ENCODE data around the gene FAM110A. TPM values are rescaled to one million over a fixed set of nuclear protein-coding genes. Genes with fewer than 3 reads are reported as not detected.

The FAM110A gene
- total and polyA plus RNA-seq, 9 of the 15 experiments (the other 6 are each of a cell fraction or from before 2014, with no cell fraction given): 0.73 to 15.5 (median 3.6) TPM

DNA sequence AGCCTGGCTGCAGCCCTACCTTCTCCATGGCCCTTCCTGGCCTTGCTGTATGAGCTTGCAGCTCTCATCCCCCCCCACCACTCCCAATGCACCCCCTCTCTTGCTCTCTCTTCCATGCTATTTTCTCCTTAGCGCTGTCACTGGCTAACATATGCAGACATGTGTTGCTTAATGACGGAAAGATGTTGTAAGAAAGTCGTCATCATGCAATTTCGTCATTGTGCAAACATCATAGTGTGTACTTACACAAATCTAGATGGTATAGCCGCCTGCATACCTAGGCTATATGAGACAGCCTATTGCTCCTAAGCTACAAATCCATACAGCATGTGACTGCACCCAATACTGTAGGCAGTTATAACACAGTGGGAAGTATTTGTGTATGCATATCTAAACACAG is 55.6 kb downstream of the FAM110A start:
- FAIRE-seq: no peak
- intact Hi-C loops (cut with micrococcal nuclease) (no loop called here), in situ Hi-C loops (cut with MboI) (no loop called here)
- no peak overlapping the region for H2AFZ ChIP-seq (ENCODE audit: low read depth, low read length)
- no peaks in the 10 kb centered on the region for H3K79me2 ChIP-seq (ENCODE audit: control insufficient read depth, insufficient read depth, low read length)
- no peak for ATAC-seq
- ChIA-PET CTCF (ENCODE audit: low intra/inter-chr PET ratio) (no interaction called here), POLR2A (no interaction called here)
- no peak for DNase-seq (ENCODE audit: extremely low read depth in 1 of 4, low spot score in 3 of 4)
- TF ChIP-seq CREB1 (IDR thresholded peaks at IDR 0.05) (0 out of 2 replicates have a peak, but pooled peaks have one; percentile 39), CREB1 (CRISPR knock-in tag; IDR thresholded peaks at IDR 0.05) (no peak), KDM5B (IDR thresholded peaks at IDR 0.05; ENCODE audit: insufficient replicate concordance, low read depth, low read length) (no peak)
- H3K9ac ChIP-seq (ENCODE audit: insufficient read depth in 1 of 2, low read depth in 2 of 2, low read length in 2 of 2): no peak overlapping the region
- peaks cover 3 to 39% of the 10 kb centered on the region in 2 experiments; a peak in 4 of 5 replicates for H3K27me3 ChIP-seq (ENCODE audit: control insufficient read depth in 2 of 2, insufficient read depth in 2 of 2, low read length in 2 of 2)
- no peak overlapping the region for H3K27ac ChIP-seq (ENCODE audit: extremely low read depth, low read depth, low read length)
- no peaks in the 10 kb centered on the region for H3K36me3 ChIP-seq (ENCODE audit: control insufficient read depth, insufficient read depth, low read length)
- H3K4me3 ChIP-seq: no peak overlapping the region
- H3K9me3 ChIP-seq (replicated peaks; ENCODE audit: control insufficient read depth, insufficient read depth, low read depth, low read length): no peaks in the 10 kb centered on the region
- no peaks in the 10 kb centered on the region for H4K20me1 ChIP-seq (replicated peaks; ENCODE audit: control insufficient read depth, insufficient read depth, low read length)
- H3K4me1 ChIP-seq (replicated peaks in 1 of 2; ENCODE audit: control insufficient read depth in 2 of 2, insufficient read depth in 2 of 2, low read length in 2 of 2): peaks cover 0 to 6% of the 10 kb centered on the region in 2 experiments; a peak in 2 of 5 replicates
- BruUV-seq (replicated peaks): no TSS peak
- H3K4me2 ChIP-seq (ENCODE audit: insufficient read depth, low read length): no peak overlapping the region
- no peaks in the 10 kb centered on the region for H3K9me1 ChIP-seq (ENCODE audit: control insufficient read depth, insufficient read depth, low read length)
- WGBS (ENCODE audit: insufficient coverage, low coverage, missing lambda C conversion rate): 0% methylated on average over 5 of the region's 5 CpGs

DNA sequence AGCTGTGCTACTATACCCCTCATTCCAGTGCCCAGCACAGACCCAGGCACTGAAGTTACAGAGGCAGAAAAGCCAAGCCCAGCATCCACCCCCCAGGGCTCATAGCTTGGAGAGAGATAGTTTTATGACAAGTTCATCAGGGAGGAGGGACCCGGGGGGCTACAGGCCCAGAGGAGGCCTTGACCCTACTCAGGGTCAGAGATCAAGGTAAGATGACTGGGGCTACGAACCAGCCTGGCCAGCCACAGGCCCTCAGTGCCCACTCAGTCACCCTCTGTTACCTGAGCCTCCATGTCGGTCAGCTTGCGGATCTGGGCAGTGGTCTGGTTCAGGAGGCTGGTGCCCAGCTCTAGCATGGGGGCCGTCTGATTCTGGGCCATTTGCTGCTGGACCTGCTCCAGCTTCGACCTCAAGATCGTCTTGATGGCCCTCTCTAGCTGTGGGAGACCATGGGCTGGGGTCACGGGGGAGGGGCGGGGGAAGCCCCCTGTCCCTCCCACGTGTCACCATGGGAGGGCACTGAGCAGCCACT is 56.5 kb downstream of the FAM110A start:
- ChIA-PET CTCF (ENCODE audit: low intra/inter-chr PET ratio) (no interaction called here), POLR2A (no interaction called here)
- DNase-seq (ENCODE audit: extremely low read depth in 1 of 4, low spot score in 3 of 4): no peak
- no TSS peak for BruUV-seq (replicated peaks)
- H3K9me1 ChIP-seq (ENCODE audit: control insufficient read depth, insufficient read depth, low read length): no peaks in the 10 kb centered on the region
- in situ Hi-C loops (cut with MboI) (no loop called here), intact Hi-C loops (cut with micrococcal nuclease) (no loop called here)
- WGBS (ENCODE audit: insufficient coverage, low coverage, missing lambda C conversion rate): 0% methylated on average over 1 of the region's 10 CpGs
- no peak overlapping the region for H3K4me3 ChIP-seq
- no peak overlapping the region for H2AFZ ChIP-seq (ENCODE audit: low read depth, low read length)
- H3K27ac ChIP-seq (ENCODE audit: extremely low read depth, low read depth, low read length): no peak overlapping the region
- no peaks in the 10 kb centered on the region for H3K9me3 ChIP-seq (replicated peaks; ENCODE audit: control insufficient read depth, insufficient read depth, low read depth, low read length)
- no peak overlapping the region for H3K9ac ChIP-seq (ENCODE audit: insufficient read depth in 1 of 2, low read depth in 2 of 2, low read length in 2 of 2)
- no peaks in the 10 kb centered on the region for H3K36me3 ChIP-seq (ENCODE audit: control insufficient read depth, insufficient read depth, low read length)
- no peak for TF ChIP-seq ZNF445 (CRISPR knock-in tag; IDR thresholded peaks at IDR 0.05; ENCODE audit: low read depth)
- no peak for TF ChIP-seq ZKSCAN3 (CRISPR knock-in tag; IDR thresholded peaks at IDR 0.05)
- TF ChIP-seq FOXJ2 (tag; IDR thresholded peaks at IDR 0.05): no peak
- TF ChIP-seq CHD4 (IDR thresholded peaks at IDR 0.05; ENCODE audit: insufficient read depth, insufficient replicate concordance, low read depth, low read length, poor library complexity, severe bottlenecking): no peak
- no peak for TF ChIP-seq DPF2 (IDR thresholded peaks at IDR 0.05)
- no peak for TF ChIP-seq ZFP1 (CRISPR knock-in tag; IDR thresholded peaks at IDR 0.05)
- no peak for TF ChIP-seq U2AF1 (optimal IDR thresholded peaks at IDR 0.05; ENCODE audit: low read depth, low read length)
- TF ChIP-seq, protein P1, sequence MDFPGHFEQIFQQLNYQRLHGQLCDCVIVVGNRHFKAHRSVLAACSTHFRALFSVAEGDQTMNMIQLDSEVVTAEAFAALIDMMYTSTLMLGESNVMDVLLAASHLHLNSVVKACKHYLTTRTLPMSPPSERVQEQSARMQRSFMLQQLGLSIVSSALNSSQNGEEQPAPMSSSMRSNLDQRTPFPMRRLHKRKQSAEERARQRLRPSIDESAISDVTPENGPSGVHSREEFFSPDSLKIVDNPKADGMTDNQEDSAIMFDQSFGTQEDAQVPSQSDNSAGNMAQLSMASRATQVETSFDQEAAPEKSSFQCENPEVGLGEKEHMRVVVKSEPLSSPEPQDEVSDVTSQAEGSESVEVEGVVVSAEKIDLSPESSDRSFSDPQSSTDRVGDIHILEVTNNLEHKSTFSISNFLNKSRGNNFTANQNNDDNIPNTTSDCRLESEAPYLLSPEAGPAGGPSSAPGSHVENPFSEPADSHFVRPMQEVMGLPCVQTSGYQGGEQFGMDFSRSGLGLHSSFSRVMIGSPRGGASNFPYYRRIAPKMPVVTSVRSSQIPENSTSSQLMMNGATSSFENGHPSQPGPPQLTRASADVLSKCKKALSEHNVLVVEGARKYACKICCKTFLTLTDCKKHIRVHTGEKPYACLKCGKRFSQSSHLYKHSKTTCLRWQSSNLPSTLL (IDR thresholded peaks at IDR 0.05): no peak
- TF ChIP-seq, protein P2, sequence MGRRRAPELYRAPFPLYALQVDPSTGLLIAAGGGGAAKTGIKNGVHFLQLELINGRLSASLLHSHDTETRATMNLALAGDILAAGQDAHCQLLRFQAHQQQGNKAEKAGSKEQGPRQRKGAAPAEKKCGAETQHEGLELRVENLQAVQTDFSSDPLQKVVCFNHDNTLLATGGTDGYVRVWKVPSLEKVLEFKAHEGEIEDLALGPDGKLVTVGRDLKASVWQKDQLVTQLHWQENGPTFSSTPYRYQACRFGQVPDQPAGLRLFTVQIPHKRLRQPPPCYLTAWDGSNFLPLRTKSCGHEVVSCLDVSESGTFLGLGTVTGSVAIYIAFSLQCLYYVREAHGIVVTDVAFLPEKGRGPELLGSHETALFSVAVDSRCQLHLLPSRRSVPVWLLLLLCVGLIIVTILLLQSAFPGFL (CRISPR knock-in tag; IDR thresholded peaks at IDR 0.05): no peak
- no peak for TF ChIP-seq ZBTB8A (IDR thresholded peaks at IDR 0.05; ENCODE audit: partially characterized antibody)
- no peak for TF ChIP-seq ZNF589 (CRISPR knock-in tag; IDR thresholded peaks at IDR 0.05; ENCODE audit: low read depth)
- no peaks in the 10 kb centered on the region for H4K20me1 ChIP-seq (replicated peaks; ENCODE audit: control insufficient read depth, insufficient read depth, low read length)
- ATAC-seq: no peak
- H3K27me3 ChIP-seq (ENCODE audit: control insufficient read depth in 2 of 2, insufficient read depth in 2 of 2, low read length in 2 of 2): peaks cover 3 to 30% of the 10 kb centered on the region in 2 experiments; a peak in 4 of 5 replicates
- no peak overlapping the region for H3K4me2 ChIP-seq (ENCODE audit: insufficient read depth, low read length)
- H3K79me2 ChIP-seq (ENCODE audit: control insufficient read depth, insufficient read depth, low read length): no peaks in the 10 kb centered on the region
- peaks cover 0 to 3% of the 10 kb centered on the region in 2 experiments; a peak in 2 of 5 replicates for H3K4me1 ChIP-seq (replicated peaks in 1 of 2; ENCODE audit: control insufficient read depth in 2 of 2, insufficient read depth in 2 of 2, low read length in 2 of 2)
- FAIRE-seq: no peak
